Measurements from ENCODE around the gene MPHOSPH8. TPM values are rescaled to one million over a fixed set of nuclear protein-coding genes. Genes with fewer than 3 reads are reported as not detected.

The MPHOSPH8 gene
- total RNA-seq, 4 donors from 2014 or later, result 25.8 to 62.7 (median 48.6) TPM

DNA sequence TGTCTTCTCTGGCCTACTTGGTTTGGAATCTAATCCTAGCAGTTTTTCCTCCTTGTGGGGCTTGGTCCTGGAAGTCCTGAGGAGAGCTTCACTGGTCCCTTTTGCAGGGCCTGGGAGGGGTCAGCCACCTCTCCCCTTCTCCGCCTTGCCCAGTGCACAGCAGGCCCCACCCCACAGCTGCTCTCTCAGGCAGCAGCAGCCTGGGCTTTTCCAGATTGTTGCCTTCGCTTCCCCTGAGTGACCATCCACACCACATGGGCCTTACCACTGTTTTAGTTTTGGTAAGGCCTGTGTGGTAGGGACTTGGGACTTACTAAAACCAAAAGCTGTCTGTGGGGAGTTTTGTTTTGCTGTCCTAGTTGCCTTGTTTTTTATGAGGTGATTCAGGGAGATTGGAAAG lies 11.5 kb downstream of the MPHOSPH8 start:
- 84% methylated on average over 2 of the region's 2 CpGs; no CpG with 5 or more reads in 1 of the 2 donors for WGBS, 2 donors (ENCODE audit: low coverage in 1 of 2)
- Histone ChIP-seq H3K36me3 (peaks cover 0 to 41% (median 21%) of the 10 kb centered on the region in 4 donors), H3K4me1 (peaks cover 0 to 8% (median 0%) of the 10 kb centered on the region in 4 donors), H3K27ac (no peak overlapping the region), H3K27me3 (no peaks in the 10 kb centered on the region), H3K9me3 (no peaks in the 10 kb centered on the region), H3K4me3 (no peak overlapping the region)
- in situ Hi-C loops (cut with MboI; ENCODE audit: low pct_ligation_motif_present in 1 of 4, low pct_unique_long_range_greater_than_20kb in 1 of 4, low sequenced_read_pairs in 3 of 4), result no loop called here
- TF ChIP-seq POLR2A (IDR thresholded peaks at IDR 0.05) (no peak), POLR2AphosphoS5 (IDR thresholded peaks at IDR 0.05) (no peak), EP300 (IDR thresholded peaks at IDR 0.05; ENCODE audit: low read depth) (no peak)
- TF ChIP-seq, protein P1, sequence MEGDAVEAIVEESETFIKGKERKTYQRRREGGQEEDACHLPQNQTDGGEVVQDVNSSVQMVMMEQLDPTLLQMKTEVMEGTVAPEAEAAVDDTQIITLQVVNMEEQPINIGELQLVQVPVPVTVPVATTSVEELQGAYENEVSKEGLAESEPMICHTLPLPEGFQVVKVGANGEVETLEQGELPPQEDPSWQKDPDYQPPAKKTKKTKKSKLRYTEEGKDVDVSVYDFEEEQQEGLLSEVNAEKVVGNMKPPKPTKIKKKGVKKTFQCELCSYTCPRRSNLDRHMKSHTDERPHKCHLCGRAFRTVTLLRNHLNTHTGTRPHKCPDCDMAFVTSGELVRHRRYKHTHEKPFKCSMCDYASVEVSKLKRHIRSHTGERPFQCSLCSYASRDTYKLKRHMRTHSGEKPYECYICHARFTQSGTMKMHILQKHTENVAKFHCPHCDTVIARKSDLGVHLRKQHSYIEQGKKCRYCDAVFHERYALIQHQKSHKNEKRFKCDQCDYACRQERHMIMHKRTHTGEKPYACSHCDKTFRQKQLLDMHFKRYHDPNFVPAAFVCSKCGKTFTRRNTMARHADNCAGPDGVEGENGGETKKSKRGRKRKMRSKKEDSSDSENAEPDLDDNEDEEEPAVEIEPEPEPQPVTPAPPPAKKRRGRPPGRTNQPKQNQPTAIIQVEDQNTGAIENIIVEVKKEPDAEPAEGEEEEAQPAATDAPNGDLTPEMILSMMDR (IDR thresholded peaks at IDR 0.05), result no peak
- intact Hi-C loops (cut with DNase I; ENCODE audit: low total_unique reads), result no loop called here
- DNase-seq, result no peak

DNA sequence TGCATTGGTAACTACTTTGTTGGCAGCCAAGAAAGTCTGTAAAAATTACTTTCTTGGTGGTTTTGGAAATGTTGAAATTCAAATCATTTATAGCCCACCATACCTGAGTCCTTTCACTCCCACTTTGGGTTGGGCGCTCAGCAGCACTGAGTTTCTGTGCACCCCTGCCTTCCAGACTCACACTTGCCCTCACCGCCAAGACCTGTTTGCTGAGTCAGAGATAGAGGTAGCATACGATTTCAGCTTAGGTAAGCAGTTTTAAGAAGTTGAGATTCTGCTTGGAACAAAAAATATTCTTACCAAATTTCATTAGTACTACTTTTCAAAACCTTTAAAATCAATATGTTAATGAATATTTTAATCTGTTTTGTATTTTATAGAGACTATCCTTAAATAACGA lies 12.6 kb downstream of the MPHOSPH8 start:
- no peaks in the 10 kb centered on the region for H3K9me3 ChIP-seq
- in situ Hi-C loops (cut with MboI; ENCODE audit: low pct_ligation_motif_present in 1 of 4, low pct_unique_long_range_greater_than_20kb in 1 of 4, low sequenced_read_pairs in 3 of 4), result no loop called here
- WGBS, 2 donors (ENCODE audit: low coverage in 1 of 2), result 80 to 90% methylated on average over 3 to 4 of the region's 4 CpGs
- no peak for DNase-seq
- H3K27ac ChIP-seq, result no peak overlapping the region
- no peak overlapping the region for H3K4me3 ChIP-seq
- peaks cover 0 to 51% (median 24%) of the 10 kb centered on the region in 4 donors for H3K36me3 ChIP-seq
- peaks cover 0 to 8% (median 0%) of the 10 kb centered on the region in 4 donors for H3K4me1 ChIP-seq
- intact Hi-C loops (cut with DNase I; ENCODE audit: low total_unique reads), result no loop called here
- no peak for TF ChIP-seq POLR2A (IDR thresholded peaks at IDR 0.05)
- TF ChIP-seq, protein P1 (IDR thresholded peaks at IDR 0.05), result no peak
- no peak for TF ChIP-seq POLR2AphosphoS5 (IDR thresholded peaks at IDR 0.05)
- TF ChIP-seq EP300 (IDR thresholded peaks at IDR 0.05; ENCODE audit: low read depth), result no peak
- no peaks in the 10 kb centered on the region for H3K27me3 ChIP-seq

DNA sequence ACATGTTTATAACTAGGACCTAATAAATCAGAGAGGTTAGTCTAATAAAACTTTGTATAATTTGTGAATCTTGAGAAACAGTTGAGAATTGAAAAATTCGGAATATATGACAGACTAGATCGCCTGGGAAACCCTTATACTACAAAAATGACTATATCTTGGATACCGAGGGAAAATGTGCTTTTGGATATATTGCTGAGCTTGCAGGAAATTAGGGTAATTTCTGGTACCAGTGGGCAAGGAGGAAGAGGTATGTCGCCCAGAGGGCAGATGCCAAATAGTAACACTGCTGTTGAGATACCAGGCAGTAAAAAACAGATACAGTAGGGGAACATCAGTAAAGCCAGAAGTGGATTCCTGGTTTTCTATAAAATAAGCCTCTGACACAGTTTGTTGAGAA lies 17.3 kb downstream of the MPHOSPH8 start:
- no peaks in the 10 kb centered on the region for H3K27me3 ChIP-seq
- peaks cover 0 to 38% (median 16%) of the 10 kb centered on the region in 4 donors for H3K36me3 ChIP-seq
- no peak overlapping the region for H3K27ac ChIP-seq
- intact Hi-C loops (cut with DNase I; ENCODE audit: low total_unique reads) (no loop called here), in situ Hi-C loops (cut with MboI; ENCODE audit: low pct_ligation_motif_present in 1 of 4, low pct_unique_long_range_greater_than_20kb in 1 of 4, low sequenced_read_pairs in 3 of 4) (no loop called here)
- WGBS, 2 donors (ENCODE audit: low coverage in 1 of 2), result 95 to 96% methylated on average over 4 of the region's 4 CpGs
- H3K4me1 ChIP-seq, result peaks cover 0 to 4% (median 0%) of the 10 kb centered on the region in 4 donors
- H3K4me3 ChIP-seq, result no peak overlapping the region
- TF ChIP-seq, protein P1 (IDR thresholded peaks at IDR 0.05), result no peak
- TF ChIP-seq EP300 (IDR thresholded peaks at IDR 0.05; ENCODE audit: low read depth) (no peak), POLR2AphosphoS5 (IDR thresholded peaks at IDR 0.05) (no peak), POLR2A (IDR thresholded peaks at IDR 0.05) (no peak)
- H3K9me3 ChIP-seq, result no peaks in the 10 kb centered on the region
- no peak for DNase-seq

DNA sequence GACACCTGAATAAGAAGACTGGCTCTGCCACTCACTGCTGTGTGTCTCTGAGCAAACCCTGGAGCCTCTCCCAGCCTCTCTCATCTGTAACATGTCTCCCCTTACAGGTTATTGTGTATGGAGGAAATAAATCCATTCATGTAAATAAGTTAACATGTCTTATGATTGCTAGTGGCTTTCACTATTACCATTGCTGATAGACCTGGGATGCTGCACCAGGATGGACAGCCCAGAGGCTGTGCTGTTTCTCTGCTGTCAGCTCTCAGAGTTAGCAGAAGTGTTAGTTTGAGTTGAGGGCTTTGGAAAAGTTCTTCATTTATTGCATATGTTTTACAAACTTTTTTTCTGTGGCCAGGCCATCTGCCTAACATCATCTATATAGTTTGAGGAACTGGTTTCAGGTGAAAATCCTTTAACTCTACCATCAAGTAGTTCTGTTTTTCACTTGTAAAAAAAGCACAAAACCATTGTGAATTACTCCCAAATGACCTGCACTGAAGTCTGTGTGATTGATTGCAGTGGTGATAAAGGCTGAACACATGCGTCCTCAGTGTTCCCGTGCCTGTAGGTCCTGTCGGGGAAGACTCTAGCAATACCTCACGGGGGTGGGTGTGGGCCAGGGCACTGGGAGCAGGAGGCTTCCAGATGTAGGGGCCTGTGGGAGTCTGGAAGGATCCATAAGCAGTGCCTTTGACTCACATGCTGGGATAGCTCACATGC lies 24.6 kb downstream of the MPHOSPH8 start:
- TF ChIP-seq EP300 (IDR thresholded peaks at IDR 0.05; ENCODE audit: low read depth) (no peak), POLR2A (IDR thresholded peaks at IDR 0.05) (no peak), POLR2AphosphoS5 (IDR thresholded peaks at IDR 0.05) (no peak)
- TF ChIP-seq, protein P1 (IDR thresholded peaks at IDR 0.05), result no peak
- DNase-seq, result no peak
- Histone ChIP-seq H3K4me1 (no peaks in the 10 kb centered on the region), H3K27me3 (no peaks in the 10 kb centered on the region), H3K4me3 (no peak overlapping the region), H3K9me3 (no peaks in the 10 kb centered on the region), H3K36me3 (peaks cover 0 to 43% (median 17%) of the 10 kb centered on the region in 4 donors), H3K27ac (no peak overlapping the region)
- in situ Hi-C loops (cut with MboI; ENCODE audit: low pct_ligation_motif_present in 1 of 4, low pct_unique_long_range_greater_than_20kb in 1 of 4, low sequenced_read_pairs in 3 of 4), result no loop called here
- 58% methylated on average over 4 of the region's 4 CpGs; no CpG with 5 or more reads in 1 of the 2 donors for WGBS, 2 donors (ENCODE audit: low coverage in 1 of 2)
- intact Hi-C loops (cut with DNase I; ENCODE audit: low total_unique reads), result no loop called here

Data from transverse colon (tissue), 4 donors.